CD4-positive, alpha-beta T cell treated with Interleukin-1 beta for 1 hour (primary cell): ENCODE data around the gene BAZ1B.
"Not testable (repeated sequence)": the region's sequence is repeated elsewhere in the genome, so short reads cannot be mapped to it uniquely, and the experiment has no call there.

ENCODE experiments used
- DNase-seq, 2 donors: peaks; one replicate each; pipeline ENCODE4 v3.0.0-alpha.2; 2020 to 2022

BAZ1B gene

DNA sequence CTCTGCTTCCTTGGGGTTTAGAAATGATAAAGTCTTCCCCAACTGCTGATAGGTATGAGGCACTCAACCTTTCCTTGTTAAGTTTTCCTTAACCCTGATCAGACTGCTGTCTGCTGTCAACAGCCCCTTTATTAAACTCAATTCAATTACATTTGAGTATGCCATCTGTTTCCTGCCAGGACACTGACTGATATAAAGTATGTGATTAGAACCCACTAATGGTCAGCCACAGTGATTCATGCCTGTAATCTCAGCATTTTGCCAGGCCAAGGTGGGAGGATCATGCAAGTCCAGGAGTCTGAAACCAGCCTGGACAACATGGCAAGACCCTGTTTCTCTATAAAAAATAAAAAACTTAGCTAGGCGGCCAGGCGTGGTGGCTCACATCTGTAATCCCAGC lies 18.1 kb downstream of the BAZ1B start:
- no peak for DNase-seq

DNA sequence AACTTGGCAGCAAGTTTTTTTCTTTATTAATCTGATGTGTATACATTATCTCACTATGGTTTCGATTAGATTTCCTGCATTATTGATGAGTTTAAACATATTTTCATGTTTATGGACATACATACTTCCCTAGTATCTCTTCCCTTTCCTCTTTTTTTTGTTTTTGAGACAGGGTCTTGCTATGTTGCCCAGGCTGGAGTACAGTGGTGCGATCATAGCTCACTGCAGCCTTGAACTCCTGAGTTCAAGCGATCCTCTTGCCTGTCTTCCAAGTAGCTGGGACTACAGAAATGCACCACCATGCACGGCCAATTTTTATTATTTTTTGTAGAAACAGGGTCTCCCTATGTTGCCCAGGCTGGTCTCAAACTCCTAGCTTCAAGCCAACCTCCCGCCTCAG lies 18.9 kb downstream of the BAZ1B start:
- DNase-seq: no peak

DNA sequence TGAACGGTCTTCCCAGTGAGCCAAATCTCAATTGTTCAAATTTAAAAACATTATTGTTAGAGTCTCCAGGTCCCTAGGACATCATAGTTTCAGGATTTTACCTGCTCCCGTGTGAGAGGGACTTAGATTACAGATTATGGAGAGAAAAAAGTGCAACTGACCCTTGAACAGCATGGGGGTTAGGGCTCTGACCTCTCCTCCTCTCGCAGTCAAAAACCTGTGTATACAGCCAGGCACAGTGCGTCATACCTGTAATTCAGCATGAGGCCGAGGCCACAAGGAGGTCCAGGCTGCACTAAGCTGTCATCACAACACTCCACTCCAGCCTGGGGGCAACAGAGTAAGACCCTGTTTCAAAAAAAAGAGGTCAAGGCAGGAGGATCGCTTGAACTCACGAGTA lies 25.5 kb downstream of the BAZ1B start:
- DNase-seq: no peak

DNA sequence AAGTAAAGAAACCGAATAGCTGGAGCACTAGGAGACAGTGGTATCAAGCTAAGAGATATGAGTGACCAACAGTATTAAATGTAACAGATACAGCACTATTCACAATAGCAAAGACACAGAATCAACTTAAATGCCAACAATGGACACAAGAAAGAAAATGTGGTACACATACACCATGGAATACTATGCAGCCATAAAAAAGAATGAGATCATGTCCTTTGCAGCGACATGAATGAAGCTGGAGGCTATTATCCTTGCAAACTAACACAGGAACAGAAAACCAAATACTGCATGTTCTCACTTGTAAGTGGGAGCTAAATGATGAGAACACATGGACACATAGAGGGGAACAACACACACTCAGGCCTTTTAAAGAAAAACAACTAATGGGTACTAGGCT lies 26.6 kb downstream of the BAZ1B start:
- not testable (repeated sequence) for DNase-seq

DNA sequence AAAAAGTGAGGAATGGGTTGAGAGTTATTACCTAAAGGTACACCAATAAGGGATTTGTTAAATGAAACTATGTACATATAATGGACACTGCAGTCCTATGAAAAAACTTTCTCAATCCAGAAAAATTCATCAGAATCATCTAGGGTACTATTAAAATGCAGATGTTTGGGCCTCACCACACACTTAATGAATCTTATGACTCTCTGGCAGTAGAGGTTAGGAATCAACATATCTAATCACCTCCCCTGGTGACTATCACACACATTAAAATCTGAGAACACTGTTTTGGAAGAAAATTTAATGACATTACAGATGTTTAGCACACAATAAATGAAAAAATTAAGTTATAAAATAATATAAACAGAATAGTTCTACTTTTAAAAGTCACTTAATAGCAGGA lies 32.1 kb downstream of the BAZ1B start:
- no peak for DNase-seq

DNA sequence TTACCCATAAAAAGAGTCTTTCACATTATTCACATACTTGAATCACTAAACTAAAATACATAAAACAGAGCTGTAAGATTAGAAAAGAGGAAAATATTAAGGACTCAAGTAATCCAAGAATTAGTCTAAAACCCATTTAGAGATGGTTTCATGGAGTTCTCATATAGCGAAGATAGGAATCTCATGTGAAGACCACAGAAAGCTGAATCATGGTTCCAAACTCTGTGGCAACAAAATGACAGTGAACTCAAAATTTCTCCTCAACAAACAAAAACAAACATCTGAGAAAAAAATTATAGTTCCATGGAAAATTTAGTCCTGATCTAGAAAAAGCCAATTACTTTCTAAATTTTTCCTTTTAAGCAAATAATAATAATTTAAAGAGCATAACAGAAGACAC lies 34.6 kb downstream of the BAZ1B start:
- DNase-seq: no peak

DNA sequence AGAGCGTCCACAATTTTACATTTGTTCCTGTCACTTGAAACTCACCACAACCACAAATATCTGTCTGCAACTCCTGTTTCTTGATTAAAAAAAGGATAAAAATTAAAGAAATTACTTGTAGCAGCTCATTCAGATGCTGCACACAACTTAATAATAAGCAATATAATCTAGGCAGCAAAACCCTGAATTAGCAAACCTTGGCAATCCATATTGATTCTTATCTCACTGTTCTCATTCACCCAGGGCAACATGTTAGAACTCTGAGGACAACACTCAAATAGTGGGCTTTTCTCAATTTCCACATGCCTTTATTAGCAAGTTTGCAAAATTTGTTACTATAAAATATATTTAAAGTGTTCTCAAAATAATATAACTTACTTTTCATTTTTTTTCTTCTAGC lies 38.9 kb downstream of the BAZ1B start:
- DNase-seq: no peak

DNA sequence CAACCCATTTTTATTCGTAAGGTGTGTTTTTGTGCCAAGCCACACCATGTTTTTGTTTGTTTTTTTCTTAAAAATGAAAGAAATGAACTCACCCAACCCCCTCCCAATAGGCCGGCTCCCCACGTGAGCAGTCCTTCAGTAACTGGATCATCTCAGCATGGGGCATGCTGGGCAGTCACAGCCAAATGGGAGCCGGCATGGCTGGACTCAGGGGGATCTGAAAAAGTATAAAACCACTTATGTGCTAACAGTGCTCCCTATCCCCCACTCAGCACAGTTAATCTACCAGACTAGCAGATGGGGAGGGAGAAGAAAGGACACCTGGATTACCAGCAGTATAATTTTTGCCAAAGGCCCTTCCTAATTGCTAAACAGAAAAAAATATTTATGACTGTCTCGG lies 39.3 kb downstream of the BAZ1B start:
- DNase-seq: no peak

DNA sequence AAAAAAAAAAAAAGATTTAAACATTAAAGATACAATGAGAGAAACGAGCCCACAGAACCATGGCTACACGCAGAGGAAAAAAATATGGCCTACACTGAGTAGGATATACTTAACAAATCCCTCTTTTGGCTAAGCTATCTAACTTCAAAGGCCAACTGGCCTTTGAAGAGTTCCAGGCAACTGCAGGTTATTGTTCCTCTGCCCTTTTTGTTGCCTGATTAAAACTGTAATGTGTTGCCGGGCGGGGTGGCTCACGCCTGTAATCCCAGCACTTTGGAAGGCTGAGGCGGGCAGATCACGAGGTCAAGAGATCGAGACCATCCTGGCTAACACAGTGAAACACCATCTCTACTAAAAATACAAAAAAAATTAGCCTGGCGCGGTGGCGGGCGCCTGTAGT lies 40.6 kb downstream of the BAZ1B start:
- not testable (repeated sequence) for DNase-seq

DNA sequence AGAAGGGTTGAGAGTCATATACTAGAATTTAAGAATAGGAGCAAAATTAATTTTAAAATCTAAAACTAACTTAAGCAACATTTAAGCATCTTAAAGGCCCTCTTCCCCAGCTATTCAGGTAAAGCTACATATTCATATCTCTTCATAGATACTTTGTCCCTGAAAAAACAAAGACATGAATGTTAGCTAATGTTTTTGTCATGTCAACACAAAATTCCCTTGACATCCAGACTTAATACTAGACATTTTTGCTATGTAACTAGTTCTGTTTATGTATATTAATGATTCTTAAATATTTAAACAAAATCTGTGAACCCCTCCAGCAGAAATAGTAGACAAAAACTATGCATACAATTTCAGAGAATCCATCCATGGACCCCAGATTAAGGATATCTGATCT lies 43.5 kb downstream of the BAZ1B start:
- DNase-seq: no peak

DNA sequence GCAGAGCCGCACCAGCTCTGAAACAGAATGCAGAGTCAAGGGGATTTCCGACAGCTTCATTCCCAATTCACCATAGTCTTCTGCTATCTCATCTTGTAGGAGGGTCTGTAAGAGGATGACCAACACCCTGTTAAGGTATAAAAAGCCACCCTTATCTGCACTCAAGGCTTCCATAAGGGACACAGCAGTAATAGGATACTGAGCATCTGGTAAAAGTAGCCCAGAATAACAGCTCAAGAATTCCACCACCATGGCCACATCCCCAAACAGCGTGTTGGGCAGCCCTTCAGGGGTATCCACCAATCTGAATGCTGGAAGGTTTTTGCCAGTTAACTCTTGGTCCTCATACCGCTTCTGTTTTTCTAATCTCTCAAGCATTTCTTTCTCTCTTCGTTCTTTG lies 44.7 kb downstream of the BAZ1B start:
- DNase-seq: no peak

DNA sequence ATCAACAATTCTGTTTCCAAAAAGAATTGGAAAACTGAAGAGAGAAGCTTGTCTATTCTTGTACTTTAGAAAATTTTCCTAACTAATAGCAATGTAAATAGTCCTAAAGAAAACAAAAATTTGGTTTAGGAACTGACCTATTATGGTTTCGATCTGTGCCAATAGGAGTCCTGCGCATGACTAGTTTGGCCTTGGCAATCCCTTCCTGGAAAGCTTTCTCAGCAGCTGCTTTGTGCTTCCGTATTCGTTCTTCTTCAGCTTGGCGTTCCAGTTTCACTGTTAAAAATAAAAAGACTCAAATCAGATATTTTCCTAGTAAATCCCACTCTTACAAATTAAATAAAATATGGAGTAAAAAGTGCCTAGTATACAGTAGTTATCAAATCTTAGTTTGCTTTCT lies 51.9 kb downstream of the BAZ1B start:
- DNase-seq: no peak

DNA sequence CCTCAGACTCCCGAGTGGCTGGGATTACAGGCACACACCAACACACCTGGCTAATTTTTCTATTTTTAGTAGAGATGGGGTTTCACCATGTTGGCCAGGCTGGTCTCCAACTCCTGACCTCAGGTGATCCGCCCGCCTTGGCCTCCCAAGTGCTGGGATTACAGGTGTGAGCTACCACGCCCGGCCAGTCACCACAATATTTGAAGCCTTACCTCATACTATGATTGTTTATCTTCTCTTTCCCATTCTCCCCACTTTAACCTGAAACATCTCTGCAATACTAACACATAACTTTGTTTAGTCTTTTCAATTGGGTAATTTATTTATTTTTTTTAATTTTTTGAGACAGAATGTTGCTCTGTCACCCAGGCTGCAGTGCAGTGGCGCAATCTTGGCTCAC lies 55.0 kb downstream of the BAZ1B start:
- DNase-seq: not testable (repeated sequence)

DNA sequence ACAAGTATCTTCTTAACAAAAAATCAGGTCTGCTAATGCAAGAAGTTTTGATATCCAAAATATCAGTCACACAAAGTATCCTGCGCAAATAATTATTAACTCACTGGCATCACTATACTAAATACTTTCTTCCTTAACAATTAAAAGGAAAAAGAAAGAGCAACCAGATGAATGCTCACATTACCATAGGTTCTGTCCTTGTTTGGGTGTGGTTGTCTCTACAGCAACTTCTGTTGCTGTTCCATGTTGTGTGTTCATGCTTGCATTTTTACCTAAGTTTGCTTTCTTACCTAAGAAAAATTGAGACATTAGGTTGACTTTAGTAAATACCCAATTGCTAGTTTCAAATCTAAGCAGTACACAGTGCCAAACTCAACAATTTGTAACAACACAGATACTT lies 56.0 kb downstream of the BAZ1B start:
- DNase-seq: no peak

DNA sequence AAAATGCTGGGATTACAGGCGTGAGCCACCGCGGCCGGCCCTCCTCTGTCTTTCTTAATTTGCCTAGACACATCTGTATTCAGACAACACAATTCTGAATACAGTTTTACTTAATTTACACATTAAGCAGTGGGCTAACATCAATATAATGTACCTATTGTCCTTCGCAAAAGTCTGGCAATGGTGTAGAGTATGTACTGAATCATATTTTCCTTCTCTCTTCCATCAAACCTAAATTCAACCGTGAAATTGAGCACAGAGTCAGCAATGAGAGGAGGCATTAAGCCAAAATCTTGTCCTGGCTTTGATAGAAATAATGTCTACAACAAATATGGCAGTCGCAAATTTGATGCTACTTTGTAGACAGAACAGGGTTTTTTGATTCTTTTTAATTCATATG lies 58.1 kb downstream of the BAZ1B start:
- no peak for DNase-seq

DNA sequence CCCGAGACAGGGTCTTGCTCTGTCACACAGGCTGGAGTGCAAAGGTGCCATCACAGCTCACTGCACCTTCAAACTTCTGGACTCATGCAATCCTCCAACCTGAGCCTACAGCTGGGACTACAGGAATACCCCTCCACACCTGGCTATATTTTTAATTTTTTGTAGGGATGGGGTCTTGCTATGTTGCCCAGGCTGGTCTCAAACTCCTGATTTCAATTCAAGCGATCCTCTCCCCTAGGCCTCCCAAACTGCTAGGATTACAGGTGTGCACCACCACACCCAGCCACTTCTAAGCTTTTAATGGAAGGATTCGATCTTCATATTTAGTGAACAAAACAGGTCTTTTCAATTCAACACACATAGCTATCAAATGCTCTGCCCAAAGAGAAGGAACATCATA lies 58.8 kb downstream of the BAZ1B start:
- no peak for DNase-seq

DNA sequence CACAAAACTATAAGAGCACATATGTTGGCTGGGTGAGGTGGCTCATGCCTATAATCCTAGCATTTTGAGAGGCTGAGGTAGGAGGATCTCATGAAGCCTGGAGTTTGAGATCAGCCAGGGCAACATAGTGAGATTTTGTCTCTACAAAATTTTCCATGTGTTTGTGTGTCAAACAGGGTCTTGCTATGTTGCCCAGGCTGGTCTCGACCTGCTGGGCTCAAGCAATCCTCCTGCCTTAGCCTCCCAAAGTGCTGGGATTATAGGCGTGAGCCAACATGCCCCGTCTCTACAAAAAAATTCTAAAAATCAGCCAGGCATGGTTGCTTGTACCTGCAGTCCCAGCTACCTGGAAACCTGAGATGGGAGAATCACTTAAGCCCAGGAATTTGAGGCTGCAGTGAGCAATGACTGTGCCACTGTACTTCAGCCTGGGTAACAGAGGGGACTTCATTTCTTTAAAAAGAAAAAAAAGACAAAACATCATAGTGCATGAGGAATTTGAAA lies 60.3 kb downstream of the BAZ1B start:
- DNase-seq: no peak

DNA sequence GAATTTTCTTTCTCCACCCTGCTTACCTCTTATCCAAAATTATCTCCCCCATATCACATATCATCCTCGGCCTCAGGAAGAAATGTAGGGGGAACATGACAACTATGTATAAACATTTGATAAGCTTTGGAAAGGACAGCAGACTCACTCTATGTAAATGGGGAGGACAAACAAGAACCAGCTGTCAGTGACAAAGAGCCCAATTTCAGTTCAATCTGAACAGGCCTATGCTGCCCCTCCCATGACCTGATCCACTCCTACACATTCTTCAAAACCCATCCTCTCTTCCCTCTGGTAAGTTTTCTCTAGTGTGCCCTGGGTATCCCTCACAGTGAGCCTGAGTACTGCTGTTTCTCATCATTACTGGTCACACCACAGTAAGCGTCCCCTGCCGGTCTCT lies 67.7 kb downstream of the BAZ1B start:
- DNase-seq: no peak

DNA sequence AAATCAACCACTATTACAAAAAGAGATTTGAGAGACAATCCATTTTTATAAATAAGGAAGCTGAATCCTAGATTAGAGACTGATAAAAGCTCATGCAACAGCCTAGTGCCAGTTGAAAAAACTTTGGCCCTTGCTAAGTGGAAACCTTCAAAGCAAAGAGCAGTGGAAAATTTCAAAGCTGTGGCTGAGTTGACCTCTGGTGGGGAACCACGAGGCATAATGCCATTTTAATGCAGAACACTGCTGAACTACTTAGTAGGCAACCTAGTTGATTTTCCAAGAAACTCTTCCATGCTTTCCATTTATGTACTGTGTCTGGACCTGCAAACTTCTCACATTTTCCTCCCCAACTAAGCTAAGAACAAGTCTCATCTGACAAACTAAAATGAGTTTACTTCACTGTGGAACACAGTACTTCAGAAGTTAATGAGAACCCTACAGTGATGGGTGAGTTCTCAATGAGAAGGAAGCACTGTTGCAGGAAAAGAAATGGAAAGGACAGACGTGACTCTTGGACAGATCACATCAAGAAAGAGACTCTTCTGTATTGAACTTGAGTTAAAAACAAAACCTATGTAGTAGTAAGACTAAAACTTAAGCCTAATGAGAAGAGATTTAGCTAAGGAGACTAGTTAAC lies 69.0 kb downstream of the BAZ1B start:
- DNase-seq: no peak

DNA sequence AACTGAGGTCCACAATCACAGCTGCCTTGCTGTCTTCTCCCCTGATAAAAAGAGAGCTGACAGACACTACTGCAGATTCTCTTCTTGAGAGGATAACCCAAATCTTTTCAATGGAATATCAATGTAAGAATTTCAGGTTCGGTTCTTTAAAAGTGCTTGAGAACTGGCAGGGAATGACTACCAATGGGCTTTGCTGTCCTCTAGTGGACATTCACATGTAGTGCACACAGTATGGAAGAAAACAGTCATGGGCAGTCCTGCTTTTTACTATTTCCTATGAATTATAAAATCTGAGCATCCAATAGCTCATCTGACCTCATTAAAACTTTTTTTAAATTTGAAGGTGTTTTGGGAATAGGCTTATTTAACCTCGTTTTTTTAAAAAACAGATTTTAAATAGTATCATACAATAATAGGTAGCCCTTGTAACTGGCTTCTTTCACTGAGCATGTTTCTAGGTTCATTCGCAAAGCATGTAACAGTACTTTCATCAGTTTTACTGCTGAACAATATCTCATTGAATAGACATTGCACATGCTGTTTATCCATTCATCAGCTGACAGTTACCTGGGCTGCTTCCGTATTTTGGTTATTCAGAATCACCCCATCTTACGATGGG lies 70.2 kb downstream of the BAZ1B start:
- peak; percentile 34 to 63 for DNase-seq

DNA sequence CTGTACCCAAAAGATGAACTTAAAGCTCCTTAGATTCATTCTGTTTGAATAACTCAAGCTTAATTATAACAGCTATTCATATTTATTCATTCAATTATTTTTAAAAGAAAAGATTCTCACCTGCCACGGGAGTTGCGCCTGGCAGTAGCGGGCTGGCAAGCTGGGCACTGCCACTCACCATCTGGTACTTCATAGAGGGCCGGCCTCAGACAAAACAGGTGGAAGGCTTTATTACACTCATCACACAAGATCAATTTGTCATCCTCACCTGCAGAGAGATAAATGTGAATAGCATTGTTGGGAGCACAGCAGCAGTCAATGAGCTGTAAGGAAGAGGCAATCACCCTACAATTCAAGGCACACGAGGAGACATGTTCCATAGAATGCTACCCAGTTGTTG lies 72.7 kb downstream of the BAZ1B start:
- no peak for DNase-seq

DNA sequence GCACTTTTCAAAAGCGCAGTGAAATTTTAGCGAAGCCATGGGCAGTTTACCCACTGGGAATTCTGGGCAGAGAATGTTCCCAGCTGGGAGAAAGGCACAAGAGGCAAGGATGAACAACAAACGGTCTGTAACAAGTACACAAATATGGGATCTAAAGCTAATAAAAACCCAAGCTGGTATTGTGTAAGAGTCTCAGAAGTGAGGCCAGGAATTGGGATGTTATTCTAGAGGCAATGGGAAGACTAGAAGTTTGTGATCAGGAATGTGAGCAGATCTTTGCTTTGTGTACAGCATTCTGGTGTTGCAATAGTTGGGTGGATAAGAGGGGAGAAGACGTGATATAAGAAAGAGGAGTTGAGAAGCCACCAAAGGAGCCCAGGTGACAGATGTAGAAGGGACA lies 73.5 kb downstream of the BAZ1B start:
- DNase-seq: no peak

DNA sequence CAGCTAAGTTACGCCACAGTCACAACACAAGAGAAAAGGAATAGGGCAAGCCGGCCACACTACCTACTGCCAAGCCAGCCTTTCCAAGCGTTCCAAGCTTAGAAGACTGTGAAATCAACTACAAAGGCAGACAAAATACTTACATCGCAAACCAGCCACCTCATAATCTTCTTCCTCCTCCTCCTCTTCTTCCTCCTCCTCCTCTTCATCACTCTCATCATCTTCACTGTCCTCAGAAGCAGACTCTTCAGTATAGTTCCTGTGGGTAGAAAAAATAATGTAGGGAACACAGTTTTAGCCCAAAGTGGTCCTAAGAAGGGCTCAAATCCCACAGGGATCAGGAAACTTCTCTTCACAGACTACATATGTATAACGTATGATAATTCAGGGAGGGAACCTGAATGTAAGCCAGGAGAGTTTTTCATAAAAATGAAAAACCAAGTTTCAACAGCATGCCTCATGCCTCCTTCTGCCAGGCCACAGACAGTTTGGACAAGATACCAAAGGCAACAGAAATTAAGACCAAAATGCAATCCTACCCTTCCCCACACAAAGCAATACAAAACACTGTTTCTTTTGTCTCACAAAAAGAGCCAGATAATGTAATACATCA lies 74.9 kb downstream of the BAZ1B start:
- DNase-seq: no peak

DNA sequence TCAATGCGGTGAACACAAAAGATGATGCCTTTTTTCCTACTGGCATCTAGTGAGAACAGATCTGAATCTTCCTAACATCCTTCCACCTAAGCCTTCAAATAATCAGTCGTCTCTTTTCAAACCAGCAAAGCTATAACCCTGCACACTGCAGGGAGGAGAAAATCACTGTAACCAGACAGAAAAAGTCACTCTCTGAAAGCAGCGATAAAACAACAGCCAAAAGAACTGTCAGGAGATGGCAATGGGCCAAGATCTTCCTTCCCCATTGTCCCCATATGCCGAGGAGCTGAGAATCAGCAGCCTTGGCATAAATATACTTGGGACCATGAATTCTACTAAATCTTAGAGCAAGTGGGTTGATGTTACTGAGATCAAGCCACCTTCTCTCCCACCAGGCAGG lies 75.4 kb downstream of the BAZ1B start:
- no peak for DNase-seq
